ENCODE measurements around the gene TRANK1. TPM values are rescaled to one million over a fixed set of nuclear protein-coding genes. Genes with fewer than 3 reads are reported as not detected.

Gene TRANK1
- total RNA-seq, 1 donor from 2014 or later: 2.1 TPM

DNA sequence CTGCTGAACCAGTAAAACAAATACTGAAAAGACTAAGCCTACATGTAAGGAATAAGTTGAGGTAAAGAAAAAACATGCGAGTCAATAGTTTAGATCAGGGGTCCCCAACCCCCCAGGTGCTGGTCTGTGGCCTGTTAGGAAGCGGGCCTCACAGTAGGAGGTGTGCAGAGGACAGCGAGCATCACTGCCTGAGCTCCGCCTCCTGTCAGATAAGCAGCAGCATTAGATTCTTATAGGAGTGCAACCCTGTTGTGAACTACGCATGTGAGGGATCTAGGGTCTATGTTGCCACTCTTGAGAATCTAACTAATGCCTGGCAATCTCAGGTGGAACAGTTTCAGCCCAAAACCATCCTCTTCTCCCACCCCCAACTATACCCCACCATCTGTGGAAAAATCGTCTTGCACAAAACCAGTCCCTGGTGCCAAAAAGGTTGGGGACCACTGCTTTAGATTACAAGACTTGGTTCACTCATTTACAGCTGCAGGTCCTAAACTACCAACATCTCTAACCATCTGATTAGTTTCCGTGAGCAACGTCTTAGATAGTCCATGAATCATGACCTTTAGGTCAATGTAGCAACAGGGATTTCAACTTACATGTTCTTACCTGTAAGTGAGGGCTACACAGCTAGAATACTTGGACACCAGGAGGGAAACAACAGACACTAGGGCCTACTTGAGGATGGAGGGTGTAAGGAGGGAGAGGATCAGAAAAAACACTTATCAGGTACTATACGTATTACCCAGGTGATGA, 66.7 kb downstream of the TRANK1 start:
- H3K27me3 Mint-ChIP-seq: peaks cover 2% of the 10 kb centered on the region
- no peak overlapping the region for H3K4me3 Mint-ChIP-seq
- peaks cover 30% of the 10 kb centered on the region for H3K36me3 Mint-ChIP-seq (ENCODE audit: low read depth)
- peaks cover 27% of the 10 kb centered on the region for H3K4me1 Mint-ChIP-seq
- peaks cover 5% of the 10 kb centered on the region for H3K9me3 Mint-ChIP-seq
- no peak for DNase-seq
- intact Hi-C loops (cut with micrococcal nuclease): loop anchor here (2.0 kb wide), 3 partner anchors 35 to 81 kb away; partner anchors contain the start of gene TRANK1
- H3K27ac Mint-ChIP-seq: no peak overlapping the region

DNA sequence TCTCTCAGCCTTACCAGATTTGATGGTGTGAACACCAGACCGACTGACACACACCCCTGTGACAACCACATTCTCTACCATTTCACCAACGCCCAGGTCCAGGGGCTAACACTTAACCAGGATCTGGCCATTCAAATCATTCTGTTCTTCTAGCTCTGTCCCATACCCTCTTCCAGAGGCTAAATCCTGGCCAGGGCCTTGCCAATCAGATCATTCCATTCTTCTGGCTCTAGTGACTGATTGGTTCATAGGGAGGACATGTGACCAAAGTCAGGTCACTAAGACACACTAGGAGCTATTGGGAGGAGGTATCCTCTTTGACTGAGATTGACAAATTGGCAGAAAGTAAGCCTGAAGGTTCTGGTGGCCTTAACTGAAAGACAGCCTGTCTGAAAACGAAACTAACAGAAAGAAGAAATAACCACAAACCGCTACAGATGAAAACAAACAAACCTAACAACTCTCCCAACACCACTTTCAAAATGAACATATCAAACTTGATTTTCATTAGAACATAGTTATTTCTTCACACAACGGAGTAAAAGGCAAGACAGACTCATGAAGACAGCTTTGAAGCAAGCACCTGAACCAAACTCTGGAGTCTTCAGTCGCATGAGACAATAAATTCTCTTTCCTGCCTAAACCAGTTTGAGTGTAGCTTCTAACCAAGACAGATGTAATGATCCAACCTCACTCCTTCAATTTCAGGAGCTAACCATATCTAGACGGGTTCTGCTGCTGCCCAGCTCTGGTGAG, 68.5 kb downstream of the TRANK1 start:
- Mint-ChIP-seq H3K9me3 (no peaks in the 10 kb centered on the region), H3K4me3 (peak overlapping the region; percentile 60), H3K4me1 (peaks cover 27% of the 10 kb centered on the region), H3K27ac (peak overlapping the region; percentile 52), H3K36me3 (ENCODE audit: low read depth) (peaks cover 26% of the 10 kb centered on the region), H3K27me3 (peaks cover 2% of the 10 kb centered on the region)
- DNase-seq: peak; percentile 83
- intact Hi-C loops (cut with micrococcal nuclease): loop anchor here (1.0 to 2.0 kb wide), 5 partner anchors 32 to 82 kb away; partner anchors contain the start of gene TRANK1

DNA sequence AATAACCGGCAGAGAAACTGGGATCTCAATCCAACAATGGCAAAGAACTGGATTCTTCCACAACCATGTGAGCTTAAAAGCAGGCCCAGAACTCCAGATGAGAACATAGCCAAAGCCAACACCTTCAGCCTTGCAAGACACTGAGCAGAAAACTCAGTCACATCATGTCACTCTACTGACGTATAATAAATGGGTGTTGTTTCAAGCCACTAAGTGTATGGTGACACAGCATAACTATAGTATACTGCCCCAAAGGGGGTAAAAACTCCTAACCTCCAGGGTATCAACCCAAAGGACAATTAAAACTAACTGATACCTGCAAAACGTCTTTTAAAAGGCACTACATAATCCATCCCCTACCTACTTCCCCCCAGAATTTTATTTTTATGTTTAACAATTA, 69.5 kb downstream of the TRANK1 start:
- Mint-ChIP-seq H3K9me3 (no peaks in the 10 kb centered on the region), H3K4me3 (no peak overlapping the region), H3K36me3 (ENCODE audit: low read depth) (peaks cover 27% of the 10 kb centered on the region), H3K4me1 (peaks cover 26% of the 10 kb centered on the region), H3K27ac (no peak overlapping the region), H3K27me3 (peaks cover 2% of the 10 kb centered on the region)
- no peak for DNase-seq
- intact Hi-C loops (cut with micrococcal nuclease): no loop called here

GRCh38 chr3:36874424-36874823, 70.4 kb downstream of the TRANK1 start:
- H3K4me3 Mint-ChIP-seq: no peak overlapping the region
- intact Hi-C loops (cut with micrococcal nuclease): no loop called here
- peaks cover 25% of the 10 kb centered on the region for H3K4me1 Mint-ChIP-seq
- H3K36me3 Mint-ChIP-seq (ENCODE audit: low read depth): peaks cover 25% of the 10 kb centered on the region
- no peak for DNase-seq
- peaks cover 2% of the 10 kb centered on the region for H3K27me3 Mint-ChIP-seq
- no peak overlapping the region for H3K27ac Mint-ChIP-seq
- H3K9me3 Mint-ChIP-seq: no peaks in the 10 kb centered on the region

DNA sequence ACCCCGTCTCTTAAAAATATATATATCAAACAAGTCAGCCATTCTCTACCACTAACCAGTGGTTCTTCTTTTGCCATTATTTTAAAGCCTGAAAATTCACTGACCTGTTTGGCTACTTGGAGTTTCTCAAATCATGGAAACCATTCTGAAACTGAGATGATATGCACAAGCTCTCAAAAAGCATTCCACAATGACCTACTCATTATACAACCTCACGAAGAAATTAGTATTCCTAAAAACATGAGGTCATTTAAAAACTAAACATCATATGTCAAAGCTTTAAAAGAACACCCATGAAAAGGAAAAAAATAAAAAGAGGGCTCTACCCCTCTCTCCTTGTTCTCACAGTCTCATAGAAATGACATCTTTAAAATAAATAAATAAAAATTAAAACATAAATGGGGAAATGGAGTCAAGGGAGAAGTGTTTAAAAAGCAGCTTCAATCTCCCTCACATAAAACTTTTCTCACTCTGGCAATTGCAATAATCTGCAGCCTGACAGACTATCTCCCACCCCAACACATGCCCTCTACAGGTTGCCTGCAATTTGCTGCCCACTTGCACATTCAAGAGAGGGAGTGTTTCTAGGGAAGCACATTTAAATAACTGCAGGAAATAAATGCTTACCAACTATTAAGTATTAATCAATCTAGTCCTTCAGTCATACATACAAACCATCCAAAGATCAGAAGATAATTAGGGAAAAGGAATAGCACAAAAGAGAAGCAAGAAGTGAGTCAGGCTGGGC, 73.3 kb downstream of the TRANK1 start:
- H3K27ac Mint-ChIP-seq: no peak overlapping the region
- H3K9me3 Mint-ChIP-seq: no peaks in the 10 kb centered on the region
- intact Hi-C loops (cut with micrococcal nuclease): no loop called here
- H3K4me3 Mint-ChIP-seq: no peak overlapping the region
- H3K4me1 Mint-ChIP-seq: peaks cover 16% of the 10 kb centered on the region
- H3K36me3 Mint-ChIP-seq (ENCODE audit: low read depth): peaks cover 28% of the 10 kb centered on the region
- peaks cover 2% of the 10 kb centered on the region for H3K27me3 Mint-ChIP-seq
- DNase-seq: no peak

DNA sequence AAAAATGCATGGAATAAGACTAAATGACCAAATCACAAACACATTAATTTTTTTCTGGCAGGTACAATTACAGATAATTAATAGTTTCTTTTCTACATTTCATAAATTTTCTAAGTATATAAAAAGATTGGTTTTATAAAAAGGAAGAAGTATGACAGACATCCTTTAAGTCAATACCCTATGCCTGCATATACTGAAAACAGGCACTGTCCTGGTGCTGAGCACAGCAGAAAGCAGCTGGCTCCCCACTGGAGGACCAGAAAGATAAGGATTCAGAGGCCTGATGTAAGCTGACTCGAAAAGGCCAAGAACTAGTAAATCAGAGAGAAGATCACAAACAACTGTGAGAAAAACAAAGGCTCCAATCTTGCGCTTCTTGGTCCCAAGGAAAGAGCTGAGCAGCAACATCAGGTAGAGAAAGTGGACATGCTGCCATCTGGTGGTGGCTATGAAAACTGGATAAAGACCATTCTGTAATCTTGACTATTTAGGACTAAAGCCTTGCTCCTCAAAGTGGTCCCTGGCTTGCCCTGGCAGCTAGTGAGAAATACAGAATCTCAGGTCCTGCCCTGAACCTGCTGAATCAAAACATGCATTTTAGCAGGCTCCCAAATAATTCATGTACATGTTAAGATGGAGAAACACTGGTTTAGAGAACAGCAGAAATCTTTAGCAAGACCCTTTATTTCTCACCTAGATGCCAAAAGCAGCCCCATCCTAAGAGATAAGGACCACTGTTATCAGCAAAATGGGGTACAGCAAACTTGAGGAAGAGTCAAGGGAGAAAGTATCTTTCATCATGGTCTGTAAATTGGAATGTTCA, 76.0 kb downstream of the TRANK1 start:
- peaks cover 22% of the 10 kb centered on the region for H3K36me3 Mint-ChIP-seq (ENCODE audit: low read depth)
- H3K27me3 Mint-ChIP-seq: no peaks in the 10 kb centered on the region
- H3K27ac Mint-ChIP-seq: no peak overlapping the region
- H3K9me3 Mint-ChIP-seq: peaks cover 4% of the 10 kb centered on the region
- peak; percentile 83 for DNase-seq
- H3K4me3 Mint-ChIP-seq: no peak overlapping the region
- peaks cover 10% of the 10 kb centered on the region for H3K4me1 Mint-ChIP-seq
- intact Hi-C loops (cut with micrococcal nuclease): loop anchor here (1.0 to 2.0 kb wide), 2 partner anchors 90 to 140 kb away; no protein-coding TSS in a partner anchor

- H3K27me3 Mint-ChIP-seq: no peaks in the 10 kb centered on the region
- intact Hi-C loops (cut with micrococcal nuclease): loop anchor here (2.0 kb wide), 1 partner anchor 91 kb away; no protein-coding TSS in a partner anchor
- peaks cover 7% of the 10 kb centered on the region for H3K9me3 Mint-ChIP-seq
- peaks cover 10% of the 10 kb centered on the region for H3K4me1 Mint-ChIP-seq
- no peak overlapping the region for H3K27ac Mint-ChIP-seq
- no peak for DNase-seq
- H3K4me3 Mint-ChIP-seq: no peak overlapping the region
- peaks cover 25% of the 10 kb centered on the region for H3K36me3 Mint-ChIP-seq (ENCODE audit: low read depth)
These were observed 77.0 kb downstream of the TRANK1 start for GRCh38 chr3:36867810-36868209.

- intact Hi-C loops (cut with micrococcal nuclease): no loop called here
- Mint-ChIP-seq H3K4me1 (peaks cover 10% of the 10 kb centered on the region), H3K27me3 (no peaks in the 10 kb centered on the region), H3K9me3 (peaks cover 8% of the 10 kb centered on the region), H3K27ac (no peak overlapping the region), H3K4me3 (no peak overlapping the region), H3K36me3 (ENCODE audit: low read depth) (peaks cover 27% of the 10 kb centered on the region)
- DNase-seq: no peak
These were observed 78.5 kb downstream of the TRANK1 start for GRCh38 chr3:36866368-36866767.

GRCh38 chr3:36864180-36865053, 80.4 kb downstream of the TRANK1 start:
- no peak overlapping the region for H3K27ac Mint-ChIP-seq
- no peak for DNase-seq
- H3K36me3 Mint-ChIP-seq (ENCODE audit: low read depth): peaks cover 39% of the 10 kb centered on the region
- no peak overlapping the region for H3K4me3 Mint-ChIP-seq
- H3K9me3 Mint-ChIP-seq: peaks cover 8% of the 10 kb centered on the region
- H3K4me1 Mint-ChIP-seq: peaks cover 10% of the 10 kb centered on the region
- no peaks in the 10 kb centered on the region for H3K27me3 Mint-ChIP-seq
- intact Hi-C loops (cut with micrococcal nuclease): no loop called here

GRCh38 chr3:36862076-36862755, 82.6 kb downstream of the TRANK1 start:
- no peaks in the 10 kb centered on the region for H3K27me3 Mint-ChIP-seq
- no peak for DNase-seq
- H3K4me3 Mint-ChIP-seq: no peak overlapping the region
- H3K36me3 Mint-ChIP-seq (ENCODE audit: low read depth): peaks cover 44% of the 10 kb centered on the region
- H3K27ac Mint-ChIP-seq: no peak overlapping the region
- intact Hi-C loops (cut with micrococcal nuclease): no loop called here
- peaks cover 8% of the 10 kb centered on the region for H3K9me3 Mint-ChIP-seq
- peaks cover 8% of the 10 kb centered on the region for H3K4me1 Mint-ChIP-seq

GRCh38 chr3:36859494-36859893, 85.4 kb downstream of the TRANK1 start:
- Mint-ChIP-seq H3K36me3 (ENCODE audit: low read depth) (peaks cover 55% of the 10 kb centered on the region), H3K4me1 (peaks cover 3% of the 10 kb centered on the region), H3K4me3 (no peak overlapping the region), H3K27me3 (no peaks in the 10 kb centered on the region), H3K27ac (no peak overlapping the region), H3K9me3 (peaks cover 7% of the 10 kb centered on the region)
- intact Hi-C loops (cut with micrococcal nuclease): no loop called here
- DNase-seq: no peak

DNA sequence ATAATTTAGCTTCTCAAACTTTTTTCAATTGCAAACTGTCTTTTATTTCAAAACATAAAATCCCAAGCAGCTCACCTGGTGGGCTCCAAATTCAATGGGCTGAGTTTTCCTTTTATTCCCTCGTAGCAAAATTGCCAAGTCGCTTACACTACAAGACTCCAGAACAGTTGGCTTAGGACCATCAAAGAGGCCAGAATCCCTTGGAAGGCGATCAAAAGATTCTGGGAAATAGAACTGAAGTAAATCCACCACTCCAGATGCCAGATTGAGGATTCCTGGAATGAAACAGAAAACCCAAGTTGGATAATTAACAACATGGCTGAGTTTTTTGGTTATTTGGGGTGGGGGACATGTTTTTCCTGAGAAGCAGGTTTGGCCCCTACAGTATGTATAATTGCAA, 92.8 kb downstream of the TRANK1 start:
- Mint-ChIP-seq H3K27ac (no peak overlapping the region), H3K4me3 (no peak overlapping the region), H3K9me3 (no peaks in the 10 kb centered on the region), H3K4me1 (no peaks in the 10 kb centered on the region), H3K27me3 (no peaks in the 10 kb centered on the region), H3K36me3 (ENCODE audit: low read depth) (peaks cover 54% of the 10 kb centered on the region)
- intact Hi-C loops (cut with micrococcal nuclease): no loop called here
- DNase-seq: no peak
